IMR-90 (cell line): ENCODE results near the gene PRKCA. TPM values are rescaled to one million over a fixed set of nuclear protein-coding genes. Genes with fewer than 3 reads are reported as not detected.

Source experiments
- ATAC-seq: fragments of 200-7000 bp; cut with Tn5 transposase; 2 replicates; pipeline ENCODE4 v1.9.1; 2020; ENCODE audit warnings: low read depth, mild to moderate bottlenecking, moderate library complexity
- BruUV-seq: library from RNA; stranded (reverse); fragments of 400-500 nt; replicated peaks from 2 replicates; lab custom pipeline; 2021; lab: Mats Ljungman, UMichigan
- CTCF ChIA-PET: fragments of 300-600 bp; formaldehyde crosslinking; extraction: SDS; loops from one replicate; lab custom pipeline; 2021; ENCODE audit warnings: antibody characterized with exemption; lab: Yijun Ruan, JAX
- POLR2A ChIA-PET: fragments of 300-600 bp; sonication (Branson Sonifier 250); formaldehyde crosslinking; loops from one replicate; lab custom pipeline; 2022; ENCODE audit warnings: antibody characterized with exemption; ENCODE audit not compliant: unreplicated experiment; lab: Charles Lee
- DNase-seq: peaks from one replicate; pipeline ENCODE4 v3.0.0; 2013
- H2AFZ ChIP-seq: replicated peaks from 2 replicates; pipeline ENCODE3; 2013; ENCODE audit warnings: low read length, mild to moderate bottlenecking; ENCODE audit not compliant: poor library complexity
- H2AK5ac ChIP-seq: 2 replicates; pipeline ENCODE4 v1.6.1; 2013; ENCODE audit warnings: low read depth, low read length, inconsistent platforms
- H2AK9ac ChIP-seq: replicated peaks from 2 replicates; pipeline ENCODE3; 2013; ENCODE audit warnings: mild to moderate bottlenecking, low read depth, low read length, moderate library complexity; ENCODE audit not compliant: poor library complexity
- H2BK120ac ChIP-seq: 2 replicates; pipeline ENCODE4 v1.6.1; 2013; ENCODE audit warnings: low read depth, low read length, inconsistent platforms
- H2BK15ac ChIP-seq: 3 replicates; pipeline ENCODE4 v1.6.1; 2013; ENCODE audit warnings: low read depth, low read length, inconsistent platforms
- H2BK20ac ChIP-seq: 2 replicates; pipeline ENCODE4 v1.6.1; 2013; ENCODE audit warnings: low read depth, mild to moderate bottlenecking, inconsistent platforms, low read length, moderate library complexity
- H2BK5ac ChIP-seq: 2 replicates; pipeline ENCODE4 v1.6.1; 2013; ENCODE audit warnings: mild to moderate bottlenecking, low read depth, low read length, inconsistent platforms; ENCODE audit not compliant: poor library complexity, severe bottlenecking
- H3K14ac ChIP-seq: replicated peaks from 2 replicates; pipeline ENCODE4 v1.6.1; 2013; ENCODE audit warnings: low read depth, low read length, inconsistent platforms
- H3K18ac ChIP-seq: 2 replicates; pipeline ENCODE4 v1.6.1; 2013; ENCODE audit warnings: low read depth, low read length, control low read depth
- H3K23ac ChIP-seq: 2 replicates; pipeline ENCODE4 v1.6.1; 2013; ENCODE audit warnings: low read depth, low read length, inconsistent platforms
- H3K27ac ChIP-seq: 2 replicates; pipeline ENCODE4 v1.5.1; 2013; ENCODE audit warnings: mild to moderate bottlenecking, control low read depth, low read length; ENCODE audit not compliant: insufficient read depth
- H3K27me3 ChIP-seq: 2 replicates; pipeline ENCODE4 v1.6.1; 2013; ENCODE audit warnings: low read length; ENCODE audit not compliant: control insufficient read depth, insufficient read depth
- H3K36me3 ChIP-seq: 2 replicates; pipeline ENCODE4 v1.6.1; 2013; ENCODE audit warnings: low read length, mixed read lengths; ENCODE audit not compliant: control insufficient read depth, insufficient read depth
- H3K4ac ChIP-seq: 2 replicates; pipeline ENCODE4 v1.6.1; 2013; ENCODE audit warnings: low read depth, low read length, inconsistent platforms
- H3K4me1 ChIP-seq: 2 replicates; pipeline ENCODE4 v1.6.1; 2013; ENCODE audit warnings: low read length, mixed read lengths; ENCODE audit not compliant: control insufficient read depth, insufficient read depth
- H3K4me2 ChIP-seq: 2 replicates; pipeline ENCODE4 v1.6.1; 2013; ENCODE audit warnings: low read depth, mild to moderate bottlenecking, control low read depth, low read length, moderate library complexity
- H3K4me3 ChIP-seq: 2 replicates; pipeline ENCODE4 v1.5.1; 2013; ENCODE audit warnings: low read depth, mild to moderate bottlenecking, control low read depth, low read length, moderate library complexity; ENCODE audit not compliant: insufficient read depth
- H3K56ac ChIP-seq: 2 replicates; pipeline ENCODE4 v1.6.1; 2013; ENCODE audit warnings: low read length, inconsistent platforms; ENCODE audit not compliant: insufficient read depth; ENCODE audit errors: extremely low read depth
- H3K79me1 ChIP-seq, 2 experiments: 2 replicates each; pipeline ENCODE4 v1.6.1; 2013; ENCODE audit warnings: low read length in 2 of 2, inconsistent platforms in 1 of 2, low read depth in 1 of 2
- H3K9ac ChIP-seq: 2 replicates; pipeline ENCODE4 v1.6.1; 2013; ENCODE audit warnings: low read depth, low read length, control low read depth
- H3K9me1 ChIP-seq: 2 replicates; pipeline ENCODE4 v1.6.1; 2013; ENCODE audit warnings: low read length, inconsistent platforms; ENCODE audit not compliant: insufficient read depth
- H3K9me3 ChIP-seq: 2 replicates; pipeline ENCODE4 v1.6.1; 2013; ENCODE audit warnings: low read length; ENCODE audit not compliant: control insufficient read depth, insufficient read depth
- H4K20me1 ChIP-seq: 2 replicates; pipeline ENCODE4 v1.6.1; 2013; ENCODE audit warnings: low read length, inconsistent platforms; ENCODE audit not compliant: insufficient read depth
- H4K5ac ChIP-seq: 2 replicates; pipeline ENCODE4 v1.6.1; 2013; ENCODE audit warnings: mild to moderate bottlenecking, low read depth, low read length, control low read depth
- H4K8ac ChIP-seq, 2 experiments: 2 replicates each; pipeline ENCODE4 v1.6.1; 2013; ENCODE audit warnings: low read depth in 2 of 2, low read length in 2 of 2, control low read depth in 1 of 2, inconsistent platforms in 1 of 2
- H4K91ac ChIP-seq: 2 replicates; pipeline ENCODE4 v1.6.1; 2013; ENCODE audit warnings: low read depth, low read length, inconsistent platforms; ENCODE audit not compliant: insufficient read depth
- BHLHE40 ChIP-seq: fragments of 150-350 bp; IDR thresholded peaks from 2 replicates; pipeline ENCODE4 v1.6.1; 2016; ENCODE audit warnings: mild to moderate bottlenecking, low read depth, low read length
- ELK1 ChIP-seq: fragments of 150-350 bp; IDR thresholded peaks from 2 replicates; pipeline ENCODE4 v1.6.1; 2016; ENCODE audit warnings: low read depth, mild to moderate bottlenecking, low read length, moderate library complexity, borderline replicate concordance
- MAFK ChIP-seq: IDR thresholded peaks from 2 replicates; pipeline ENCODE4 v1.6.1; 2012; ENCODE audit warnings: low read depth, low read length, improper control_type of control experiment
- MXI1 ChIP-seq: IDR thresholded peaks from 2 replicates; pipeline ENCODE4 v1.6.1; 2012; ENCODE audit warnings: low read depth, mild to moderate bottlenecking, low read length, moderate library complexity, borderline replicate concordance
- WGBS, 2 experiments: methylation state at CpG; one replicate each; pipeline versions ENCODE4 v1.1.5 to v1.1.7; 2013; ENCODE audit warnings: missing lambda C conversion rate in 2 of 2; ENCODE audit not compliant: insufficient read length in 1 of 2; ENCODE audit errors: extremely low coverage in 2 of 2; 5-methylcytosine and 5-hydroxymethylcytosine counted together
- dilution Hi-C: fragments of 300-500 bp; cut with HindIII; formaldehyde crosslinking; loops from one replicate; pipeline ENCODE4 v1.14.3; 2018; ENCODE audit warnings: low sequenced_read_pairs; ENCODE audit not compliant: unreplicated experiment
- in situ Hi-C: fragments of 300-500 bp; cut with MboI; formaldehyde crosslinking; loops from 3 replicates; pipeline ENCODE4 v1.14.3; 2019; ENCODE audit warnings: low sequenced_read_pairs, inconsistent platforms, mixed read lengths
- intact Hi-C: fragments of 100-400 bp; cut with micrococcal nuclease; formaldehyde crosslinking; loops from 2 replicates; pipeline ENCODE4 v1.10.0; 2022
- polyA plus RNA-seq, 3 experiments: library from polyadenylated mRNA; depleted of rRNA; stranded (reverse); fragments of >200 nt; gene quantifications; 2 replicates each; pipeline ENCODE4 v1.2.3, GENCODE V29; 2012; ENCODE audit warnings: low replicate concordance in 1 of 3
- total RNA-seq: library from RNA; depleted of rRNA; stranded (reverse); fragments of >200 nt; gene quantifications from 2 replicates; pipeline ENCODE4 v1.2.3, GENCODE V29; 2012

PRKCA gene
- total and polyA plus RNA-seq, 2 of the 4 experiments (the other 2 are of a cell fraction) = 31.0 to 46.0 TPM

GRCh38 chr17:66306446-66306845 lies 4.0 kb downstream of the PRKCA start:
- TF ChIP-seq BHLHE40 = peak; percentile 83
- 0 out of 2 replicates have a peak, but pooled peaks have one; percentile 33 for TF ChIP-seq MXI1
- TF ChIP-seq ELK1 = no peak
- TF ChIP-seq MAFK = no peak
- H3K14ac ChIP-seq = no peak overlapping the region
- no peak overlapping the region for H2AK9ac ChIP-seq
- intact Hi-C loops = loop anchor here (5.0 kb wide), 1 partner anchor 161 kb away; no protein-coding TSS in a partner anchor
- DNase-seq = peak; percentile 73
- no peaks in the 10 kb centered on the region for H3K9me3 ChIP-seq
- H3K4ac ChIP-seq = no peak overlapping the region
- peaks cover 32 to 63% of the 10 kb centered on the region in 2 experiments for H3K79me1 ChIP-seq
- in situ Hi-C loops = no loop called here
- H4K8ac ChIP-seq = peak overlapping the region in 1 of 2 experiments; percentile 0; a peak in 1 of 4 replicates
- H3K18ac ChIP-seq = no peak overlapping the region; the same call in 1 of the 2 replicates
- H3K4me3 ChIP-seq = no peak overlapping the region
- peak overlapping the region; percentile 98 for H3K4me2 ChIP-seq
- no peak for ATAC-seq
- no peak overlapping the region for H4K91ac ChIP-seq
- POLR2A ChIA-PET = no interaction called here
- no peak overlapping the region for H2BK120ac ChIP-seq
- TSS peak; percentile 8 for BruUV-seq
- no peak overlapping the region; the same call in 1 of the 2 replicates for H3K23ac ChIP-seq
- H2BK5ac ChIP-seq = peak overlapping the region; percentile 72
- H2AFZ ChIP-seq = no peak overlapping the region
- H2BK15ac ChIP-seq = no peak overlapping the region
- peaks cover 12% of the 10 kb centered on the region for H3K4me1 ChIP-seq
- CTCF ChIA-PET = interaction anchor here (0.7 kb wide), 1 partner anchor 51 kb away, joined by 3 read pairs; no protein-coding TSS in a partner anchor
- H2AK5ac ChIP-seq = no peak overlapping the region
- peak overlapping the region; percentile 13; the same call in 1 of the 2 replicates for H3K56ac ChIP-seq
- no peaks in the 10 kb centered on the region for H3K27me3 ChIP-seq
- no peak overlapping the region for H3K9ac ChIP-seq
- dilution Hi-C loops = no loop called here
- no peak overlapping the region; the same call in 1 of the 2 replicates for H2BK20ac ChIP-seq
- H4K5ac ChIP-seq = peak overlapping the region; percentile 28; the same call in 1 of the 2 replicates
- WGBS, 2 experiments = no CpG with 5 or more reads among the region's 5 CpGs
- H3K9me1 ChIP-seq = peaks cover 9% of the 10 kb centered on the region
- H3K27ac ChIP-seq = peak overlapping the region; percentile 34; the same call in 1 of the 2 replicates
- H4K20me1 ChIP-seq = peaks cover 7% of the 10 kb centered on the region; the same call in 1 of the 2 replicates
- H3K36me3 ChIP-seq = peaks cover 7% of the 10 kb centered on the region
